HepG2 (cell line): ENCODE data around the gene TTLL6. TPM values are rescaled to one million over a fixed set of nuclear protein-coding genes. Genes with fewer than 3 reads are reported as not detected.
A peak's percentile ranks its signal among the peaks of the same experiment; 100 is the strongest.

Experiments used
- ATAC-seq: fragments of 200-7000 bp; cut with Tn5 transposase; 3 replicates; pipeline ENCODE4 v1.9.1; 2020; ENCODE audit warnings: mild to moderate bottlenecking, moderate library complexity
- BruUV-seq: library from RNA; stranded (reverse); fragments of 400-500 nt; replicated peaks from 2 replicates; lab custom pipeline; 2021; lab: Mats Ljungman, UMichigan
- CTCF ChIA-PET: fragments of 300-600 bp; formaldehyde crosslinking; extraction: SDS; loops from one replicate; lab custom pipeline; 2021; ENCODE audit warnings: low total read pairs, inconsistent platforms, low intra/inter-chr PET ratio; lab: Yijun Ruan, JAX
- POLR2A ChIA-PET: fragments of 350-600 bp; sonication (Branson Sonifier 250); formaldehyde crosslinking; loops from one replicate; lab custom pipeline; 2020; ENCODE audit warnings: antibody characterized with exemption, inconsistent platforms; lab: Yijun Ruan, JAX
- DNase-seq: peaks from one replicate; pipeline ENCODE4 v3.0.0-alpha.2; 2015; ENCODE audit warnings: low spot score
- FAIRE-seq: peaks from 3 replicates; lab custom pipeline; 2011; peaks lifted over from hg19 to GRCh38; lab: Jason Lieb, UNC
- H2AFZ ChIP-seq: one replicate; pipeline ENCODE4 v1.6.1; 2011; ENCODE audit warnings: low read length, inconsistent platforms
- H3K27ac ChIP-seq: fragments of 300-600 bp; 3 replicates; pipeline ENCODE4 v1.8.0; 2011; ENCODE audit warnings: mixed run types, mild to moderate bottlenecking, mixed read lengths, low read length, inconsistent platforms; ENCODE audit not compliant: insufficient read depth; ENCODE audit errors: extremely low read length
- H3K27me3 ChIP-seq, 2 experiments: fragments of 200-600 bp in 1 of 2; 2 replicates in 1 of 2; 3 replicates in 1 of 2; pipeline versions ENCODE4 v1.6.0 to v1.8.0; 2011; ENCODE audit warnings: low read length in 2 of 2, mild to moderate bottlenecking in 2 of 2, moderate library complexity in 2 of 2, inconsistent platforms in 1 of 2; ENCODE audit not compliant: insufficient read depth in 2 of 2, control insufficient read depth in 1 of 2
- H3K36me3 ChIP-seq, 2 experiments: fragments of 200-600 bp in 1 of 2; replicated peaks in 1 of 2; 2 replicates in 1 of 2; 3 replicates in 1 of 2; pipeline versions ENCODE4 v1.5.1 to v1.8.0; 2011; ENCODE audit warnings: low read length in 2 of 2, inconsistent platforms in 1 of 2; ENCODE audit not compliant: insufficient read depth in 2 of 2, control insufficient read depth in 1 of 2
- H3K4me1 ChIP-seq: 2 replicates; pipeline ENCODE4 v1.5.1; 2012; ENCODE audit warnings: low read length, inconsistent platforms; ENCODE audit not compliant: insufficient read depth
- H3K4me2 ChIP-seq: 2 replicates; pipeline ENCODE4 v1.6.0; 2011; ENCODE audit warnings: low read depth, low read length, inconsistent platforms
- H3K4me3 ChIP-seq, 3 experiments: fragments of 200-600 bp in 1 of 3; sonication (generic), shearing (Covaris generic) in 1 of 3; replicated peaks in 1 of 3; 2 replicates each; pipeline ENCODE4 v1.5.1; 2011 to 2016; ENCODE audit warnings: low read length in 3 of 3, inconsistent platforms in 2 of 3, low read depth in 2 of 3, mild to moderate bottlenecking in 2 of 3, control low read depth in 1 of 3, mixed read lengths in 1 of 3; ENCODE audit not compliant: insufficient read depth in 1 of 3
- H3K79me2 ChIP-seq: one replicate; pipeline ENCODE4 v1.6.1; 2011; ENCODE audit warnings: low read length, inconsistent platforms; ENCODE audit not compliant: insufficient read depth
- H3K9ac ChIP-seq: 2 replicates; pipeline ENCODE4 v1.6.0; 2011; ENCODE audit warnings: mild to moderate bottlenecking, low read depth, low read length, inconsistent platforms; ENCODE audit not compliant: insufficient read depth
- H3K9me3 ChIP-seq: 2 replicates; pipeline ENCODE4 v1.5.1; 2012; ENCODE audit warnings: mild to moderate bottlenecking, low read length
- H4K20me1 ChIP-seq: 2 replicates; pipeline ENCODE4 v1.6.0; 2011; ENCODE audit warnings: inconsistent platforms, mild to moderate bottlenecking, low read length, moderate library complexity; ENCODE audit not compliant: insufficient read depth
- BRCA1 ChIP-seq: sonication (generic); formaldehyde crosslinking; IDR thresholded peaks from 2 replicates; pipeline ENCODE4 v1.4.0; 2020; ENCODE audit warnings: missing genetic modification reagents
- BRF2 ChIP-seq: sonication (generic); formaldehyde crosslinking; IDR thresholded peaks from 2 replicates; pipeline ENCODE4 v1.8.1; 2022; ENCODE audit warnings: mild to moderate bottlenecking, missing genetic modification reagents
- CHD4 ChIP-seq: fragments of 200-600 bp; sonication (generic); IDR thresholded peaks from 2 replicates; pipeline ENCODE4 v1.7.0; 2017; ENCODE audit warnings: mild to moderate bottlenecking, low read length, borderline replicate concordance
- GLI4 ChIP-seq: sonication (generic); formaldehyde crosslinking; IDR thresholded peaks from 2 replicates; pipeline ENCODE4 v1.5.1; 2020; ENCODE audit warnings: missing genetic modification reagents, mild to moderate bottlenecking, moderate library complexity, borderline replicate concordance
- MIER2 ChIP-seq: IDR thresholded peaks from 2 replicates; pipeline ENCODE4 v1.6.1; 2016; ENCODE audit warnings: missing biosample characterization, missing genetic modification reagents
- PRDM4 ChIP-seq: sonication (generic); formaldehyde crosslinking; IDR thresholded peaks from 2 replicates; pipeline ENCODE4 v1.9.0; 2021; ENCODE audit warnings: missing genetic modification reagents, borderline replicate concordance
- PTBP1 ChIP-seq: fragments of 200-400 bp; formaldehyde crosslinking; IDR thresholded peaks from 2 replicates; pipeline ENCODE4 v1.6.1; 2018; ENCODE audit warnings: low read length, low read depth; ENCODE audit not compliant: poor library complexity, severe bottlenecking
- RNF219 ChIP-seq: sonication (generic); formaldehyde crosslinking; IDR thresholded peaks from 2 replicates; pipeline ENCODE4 v1.5.0; 2020; ENCODE audit warnings: mild to moderate bottlenecking, missing genetic modification reagents
- ZBTB4 ChIP-seq: sonication (generic); formaldehyde crosslinking; IDR thresholded peaks from 2 replicates; pipeline ENCODE4 v1.4.0; 2020; ENCODE audit warnings: missing genetic modification reagents, mild to moderate bottlenecking, borderline replicate concordance
- ZNF256 ChIP-seq: sonication (generic); formaldehyde crosslinking; conservative IDR thresholded peaks from 2 replicates; pipeline ENCODE4 v1.4.0; 2020; ENCODE audit warnings: missing genetic modification reagents
- ZNF260 ChIP-seq: sonication (generic); formaldehyde crosslinking; IDR thresholded peaks from 2 replicates; pipeline ENCODE4 v1.4.0; 2020; ENCODE audit warnings: missing genetic modification reagents, low read depth, mild to moderate bottlenecking, borderline replicate concordance
- ZNF264 ChIP-seq: sonication (generic); formaldehyde crosslinking; IDR thresholded peaks from 2 replicates; pipeline ENCODE4 v1.4.0; 2020; ENCODE audit warnings: missing genetic modification reagents
- ZNF598 ChIP-seq: sonication (generic); formaldehyde crosslinking; IDR thresholded peaks from 2 replicates; pipeline ENCODE4 v1.5.1; 2020; ENCODE audit warnings: mild to moderate bottlenecking, missing genetic modification reagents, borderline replicate concordance
- WGBS: methylation state at CpG from one replicate; pipeline ENCODE4 v1.1.6; 2017; ENCODE audit warnings: low lambda C conversion rate; 5-methylcytosine and 5-hydroxymethylcytosine counted together
- in situ Hi-C: cut with HindIII; loops from 2 replicates; pipeline ENCODE4 v1.10.0; 2017; ENCODE audit warnings: low pct_unique_long_range_greater_than_20kb; ENCODE audit not compliant: extremely low pct_ligation_motif_present
- intact Hi-C: fragments of 100-400 bp; cut with micrococcal nuclease; formaldehyde crosslinking; loops from one replicate; pipeline ENCODE4 v1.10.0; 2022; ENCODE audit not compliant: unreplicated experiment
- polyA plus RNA-seq, 8 experiments: library from polyadenylated mRNA; depleted of rRNA in 3 of 8; stranded (reverse) in 7 of 8; unstranded in 1 of 8; fragments of >200 nt; fragmentation: Illumina TruSeq in 4 of 8; extraction: Trizol in 4 of 8; gene quantifications; 2 replicates each; pipeline versions ENCODE4 v1.2.1 to v1.2.3, GENCODE V29; 2011 to 2016; ENCODE audit warnings: low read depth in 4 of 8, missing spikeins in 1 of 8, mixed read lengths in 1 of 8; ENCODE audit not compliant: insufficient read depth in 1 of 8
- total RNA-seq, 5 experiments: library from RNA; depleted of rRNA; stranded (reverse); fragments of >200 nt; fragmentation: Illumina TruSeq; extraction: Trizol; gene quantifications; 2 replicates each; pipeline ENCODE4 v1.2.3, GENCODE V29; 2016; ENCODE audit warnings: low read depth in 1 of 5

Gene TTLL6
- total and polyA plus RNA-seq, 2 of the 13 experiments (the other 11 are each of a cell fraction or from before 2014, with no cell fraction given): 0.04 to 0.08 TPM

GRCh38 chr17:48834973-48835372 lies 17.9 kb upstream of the TTLL6 start (continued):
- TF ChIP-seq PTBP1 (no peak), MIER2 (CRISPR knock-in tag) (no peak)
- TF ChIP-seq, all 625 proteins: peak for 0

GRCh38 chr17:48831549-48831883 lies 14.5 kb upstream of the TTLL6 start:
- Histone ChIP-seq H3K36me3 (peaks cover 0 to 5% of the 10 kb centered on the region in 2 experiments; a peak in 1 of 5 replicates), H2AFZ (no peak overlapping the region), H3K4me3 (peak overlapping the region; percentile 81 to 99 (median 87)), H3K4me1 (peaks cover 52% of the 10 kb centered on the region), H3K9ac (peak overlapping the region; percentile 89), H3K9me3 (no peaks in the 10 kb centered on the region), H4K20me1 (peaks cover 4% of the 10 kb centered on the region; the same call in 1 of the 2 replicates), H3K27me3 (no peaks in the 10 kb centered on the region; a peak in 1 of 5 replicates), H3K4me2 (peak overlapping the region; percentile 79), H3K79me2 (peaks cover 36% of the 10 kb centered on the region), H3K27ac (peak overlapping the region; percentile 67)
- BruUV-seq: no TSS peak
- intact Hi-C loops: loop anchor here (1.0 to 2.0 kb wide), 2 partner anchors 14 to 39 kb away; partner anchors contain the start of gene TTLL6
- WGBS: 0% methylated on average over 8 of the region's 8 CpGs
- FAIRE-seq: no peak
- ChIA-PET POLR2A (interaction anchor here (1.1 to 3.5 kb wide), 5 partner anchors 10 to 61 kb away, joined by 3 to 16 read pairs (median 6); partner anchors contain the start of gene ATP5MC1), CTCF (no interaction called here)
- in situ Hi-C loops: no loop called here
- no peak for DNase-seq
- peak; percentile 40 for ATAC-seq
- TF ChIP-seq PRDM4 (CRISPR knock-in tag) (no peak), ZNF598 (CRISPR knock-in tag) (0 out of 2 replicates have a peak, but pooled peaks have one; percentile 1), RNF219 (CRISPR knock-in tag) (no peak), BRF2 (no peak), GLI4 (peak; percentile 13; the same call in 1 of the 2 replicates), BRCA1 (CRISPR knock-in tag) (no peak), CHD4 (no peak), ZNF264 (no peak), ZNF256 (CRISPR knock-in tag) (no peak), ZBTB4 (CRISPR knock-in tag) (peak; percentile 19; the same call in 1 of the 2 replicates), ZNF260 (CRISPR knock-in tag) (no peak)
